ENCODE data around the gene GCNT2.
"Not testable (repeated sequence)": the region's sequence is repeated elsewhere in the genome, so short reads cannot be mapped to it uniquely, and the experiment has no call there.

GCNT2 gene

GRCh38 chr6:10521104-10521808, at the start of gene GCNT2:
GCNT2 (plus strand) TSS chr6:10521351; CDS start chr6:10528912, 7,561 bp downstream.
- DNase-seq, result no peak

DNA sequence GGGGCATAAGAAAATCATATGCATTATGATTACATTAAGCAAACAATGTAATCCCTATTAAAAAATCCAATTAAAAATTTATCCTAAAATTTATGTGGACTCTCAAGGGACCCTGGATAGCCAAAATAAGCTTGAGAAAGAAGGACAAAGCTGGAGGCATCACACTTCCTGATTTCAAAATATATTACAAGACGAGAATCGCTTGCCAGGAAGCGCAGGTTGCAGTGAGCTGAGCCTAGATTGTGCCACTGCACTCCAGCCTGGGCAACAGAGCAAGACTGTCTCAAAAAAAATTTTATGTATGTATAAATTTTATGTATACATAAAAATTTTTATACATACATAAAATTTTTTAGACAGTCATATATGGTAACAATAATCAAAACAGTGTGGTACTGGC, 48.5 kb upstream of the GCNT2 start:
- DNase-seq, result no peak

GRCh38 chr6:10478187-10479040, 42.7 kb upstream of the GCNT2 start:
- DNase-seq, result no peak

GRCh38 chr6:10479939-10480700, 41.0 kb upstream of the GCNT2 start:
- DNase-seq, result no peak

DNA sequence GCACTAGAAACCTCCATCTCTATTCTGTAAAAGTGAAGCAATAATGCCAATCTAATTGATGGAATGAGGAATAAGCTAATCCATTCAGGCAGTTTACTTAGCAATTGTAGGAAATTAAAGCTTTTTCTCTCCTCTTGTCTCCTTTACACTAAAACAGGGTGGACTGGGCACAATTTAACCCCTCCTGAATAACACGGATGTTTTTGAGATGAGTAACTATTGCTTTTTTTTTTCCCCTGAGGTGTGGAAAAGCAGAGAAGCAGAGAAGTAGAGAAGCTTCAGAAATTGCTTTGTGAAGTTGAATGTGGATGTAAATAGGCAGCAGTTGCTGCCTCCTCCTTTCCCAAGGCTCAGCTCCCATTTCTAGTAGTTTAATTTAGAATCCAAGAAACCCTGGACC, 40.0 kb upstream of the GCNT2 start:
- DNase-seq, result no peak

- no peak for DNase-seq
These were observed 38.4 kb upstream of the GCNT2 start for GRCh38 chr6:10482636-10483257.

DNA sequence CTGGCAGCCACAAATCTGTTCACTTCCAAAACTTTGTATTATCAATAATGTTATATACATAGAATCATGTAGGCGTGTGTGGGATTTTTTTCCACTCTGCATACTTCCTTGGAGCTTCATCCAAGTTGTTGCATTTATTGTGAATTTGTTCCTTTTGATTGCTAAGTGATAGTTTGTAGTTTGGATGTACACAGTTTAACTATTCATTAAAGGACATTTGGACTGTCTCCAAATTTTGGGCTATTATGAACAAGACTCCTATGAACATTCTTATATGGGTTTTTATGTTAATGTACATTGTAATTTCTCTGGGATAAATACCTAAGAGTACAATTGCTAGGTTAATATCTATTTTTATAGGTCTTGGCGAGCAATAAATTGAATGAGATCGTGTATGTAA, 36.2 kb upstream of the GCNT2 start:
- no peak for DNase-seq

DNA sequence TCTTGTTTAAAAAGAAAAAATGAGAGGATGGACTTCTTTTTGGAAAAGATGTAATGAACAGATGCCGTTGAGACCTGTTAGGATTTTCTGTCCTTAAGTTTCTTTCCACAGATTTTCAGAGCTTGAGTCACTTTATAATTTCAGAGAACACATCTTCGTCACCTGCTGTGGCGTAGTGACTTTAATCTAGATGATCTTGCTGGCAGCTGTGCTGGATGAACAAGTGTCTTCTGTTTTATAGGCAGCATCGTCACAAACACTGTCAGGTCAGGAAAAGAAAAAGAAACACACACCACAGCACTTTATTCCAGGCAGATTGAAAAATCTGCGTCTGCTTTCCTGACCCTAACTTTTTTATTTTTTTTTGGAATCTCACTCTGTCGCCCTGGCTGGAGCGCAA, 35.7 kb upstream of the GCNT2 start:
- DNase-seq, result no peak

DNA sequence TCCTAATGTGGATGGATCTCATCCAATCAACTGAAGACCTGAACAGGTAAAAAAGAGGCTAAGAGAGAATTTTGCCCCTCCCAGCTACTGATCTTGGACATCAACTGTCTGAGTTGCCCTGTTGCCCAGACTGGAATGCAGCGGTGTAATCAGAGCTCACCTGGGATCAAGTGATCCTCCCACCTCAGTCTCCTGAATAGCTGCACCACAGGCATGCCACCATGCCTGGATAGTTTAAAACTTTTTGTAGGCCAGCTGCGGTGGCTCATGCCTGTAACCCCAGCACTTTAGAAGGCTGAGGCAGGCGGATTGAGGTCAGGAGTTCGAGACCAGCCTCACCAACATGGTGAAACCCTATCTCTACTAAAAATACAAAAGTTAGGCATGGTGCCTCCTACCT, 34.9 kb upstream of the GCNT2 start:
- no peak for DNase-seq

- not testable (repeated sequence) for DNase-seq
These were observed 34.1 kb upstream of the GCNT2 start for GRCh38 chr6:10486944-10487588.

GRCh38 chr6:10487668-10488327, 33.4 kb upstream of the GCNT2 start:
- DNase-seq, result no peak

- no peak for DNase-seq
These were observed 29.7 kb upstream of the GCNT2 start for GRCh38 chr6:10491463-10491862.

DNA sequence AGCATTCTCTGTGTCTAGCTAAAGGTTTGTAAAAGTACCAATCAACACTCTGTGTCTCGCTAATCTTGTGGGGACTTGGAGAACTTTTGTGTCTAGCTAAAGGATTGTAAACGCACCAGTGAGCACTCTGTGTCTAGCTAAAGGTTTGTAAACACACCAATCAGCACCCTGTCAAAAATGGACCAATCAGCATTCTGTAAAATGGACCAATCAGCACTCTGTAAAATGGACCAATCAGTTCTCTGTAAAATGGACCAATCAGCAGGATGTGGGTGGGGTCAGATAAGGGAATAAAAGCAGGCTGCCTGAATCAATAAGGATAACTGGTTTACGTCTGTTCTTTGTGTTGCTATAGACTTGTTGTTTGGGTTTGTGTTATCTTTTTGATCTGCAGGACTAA, 29.2 kb upstream of the GCNT2 start:
- not testable (repeated sequence) for DNase-seq

GRCh38 chr6:10495029-10495428, 26.1 kb upstream of the GCNT2 start:
- DNase-seq, result no peak

GRCh38 chr6:10505529-10505928, 15.6 kb upstream of the GCNT2 start:
- no peak for DNase-seq

GRCh38 chr6:10507298-10507697, 13.9 kb upstream of the GCNT2 start:
- DNase-seq, result no peak

GRCh38 chr6:10507715-10508114, 13.4 kb upstream of the GCNT2 start:
- no peak for DNase-seq

DNA sequence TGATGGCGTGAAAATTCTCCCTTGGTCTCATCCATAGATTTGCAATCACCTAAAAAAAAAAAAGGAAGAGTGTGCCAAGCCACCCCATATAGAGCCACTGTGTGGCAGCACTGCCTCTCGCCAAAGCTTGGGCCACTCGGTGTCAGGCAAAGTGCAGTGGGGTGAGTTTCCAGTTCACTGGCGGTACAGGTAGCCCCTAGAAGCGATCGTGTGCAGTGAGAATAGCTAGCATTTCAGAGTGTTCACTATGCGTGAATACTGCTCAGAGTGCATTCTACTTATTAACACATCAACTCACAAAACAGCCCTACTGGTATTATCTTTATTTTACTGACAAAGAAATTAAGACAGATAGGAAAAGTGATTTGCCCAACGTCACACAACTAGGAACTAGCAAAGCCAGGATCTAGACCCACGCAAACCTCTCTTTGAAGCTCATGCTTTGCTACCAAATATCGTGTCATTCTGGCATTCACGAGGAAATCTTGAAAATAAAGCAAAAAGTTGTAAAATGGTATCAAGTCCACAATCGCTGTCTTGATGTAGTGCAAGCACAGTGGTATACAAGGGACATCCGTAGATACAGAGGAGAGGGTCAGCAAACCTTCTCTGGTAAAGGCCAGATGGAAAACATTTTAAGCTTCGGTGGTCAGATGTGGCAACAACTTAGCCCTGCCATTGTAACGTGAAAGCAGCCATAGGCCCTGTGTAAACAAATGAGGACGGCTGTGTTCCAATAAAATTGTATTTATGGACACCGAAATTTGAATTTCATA, 10.4 kb upstream of the GCNT2 start:
- DNase-seq, result peak; percentile 40

GRCh38 chr6:10511477-10511876, 9.7 kb upstream of the GCNT2 start:
- no peak for DNase-seq

- DNase-seq, result no peak
These were observed 7.6 kb upstream of the GCNT2 start for GRCh38 chr6:10513544-10513943.

Measured in stimulated activated CD4-positive, alpha-beta T cell treated with anti-CD3 and anti-CD28 coated beads, Interleukin-1b, Interleukin-23, amount 100 ng/mL, for 48 hours (primary cell).